Vagina (tissue), 2 donors: Measurements from ENCODE around the gene MPP4. TPM values are rescaled to one million over a fixed set of nuclear protein-coding genes. Genes with fewer than 3 reads are reported as not detected.

Experiments used
- DNase-seq, 2 donors: peaks; one replicate each; pipeline ENCODE4 v3.0.0-alpha.2; 2017; ENCODE audit errors: extremely low spot score in 2 of 2
- H3K27ac ChIP-seq: fragments of 200-600 bp; sonication (generic); one replicate; pipeline ENCODE4 v1.5.1; 2019
- H3K27me3 ChIP-seq: fragments of 200-600 bp; sonication (generic); one replicate; pipeline ENCODE4 v1.5.1; 2019
- H3K36me3 ChIP-seq, 2 donors: fragments of 200-600 bp; sonication (generic); one replicate each; pipeline ENCODE4 v1.5.1; 2017 to 2019
- H3K4me1 ChIP-seq: fragments of 200-600 bp; sonication (generic); one replicate; pipeline ENCODE4 v1.5.1; 2019
- H3K4me3 ChIP-seq, 2 donors: fragments of 200-600 bp; sonication (generic); 1 replicate in 1 of 2; 2 replicates in 1 of 2; pipeline ENCODE4 v1.5.1; 2016 to 2019
- H3K9me3 ChIP-seq: fragments of 200-600 bp; sonication (generic); one replicate; pipeline ENCODE4 v1.5.1; 2019
- CTCF ChIP-seq, 3 experiments: fragments of 450-650 bp in 2 of 3; fragments of 200-600 bp in 1 of 3; sonication (generic) in 1 of 3; IDR thresholded peaks; one replicate each; pipeline ENCODE4 v1.5.1; 2017 to 2019; ENCODE audit warnings: antibody characterized with exemption in 3 of 3, mild to moderate bottlenecking in 2 of 3, moderate library complexity in 2 of 3
- POLR2A ChIP-seq, 2 donors: fragments of 450-650 bp; IDR thresholded peaks; one replicate each; pipeline ENCODE4 v1.6.1; 2017; ENCODE audit warnings: antibody characterized with exemption in 2 of 2, mild to moderate bottlenecking in 2 of 2, moderate library complexity in 2 of 2
- POLR2AphosphoS5 ChIP-seq, 2 donors: sonication (generic); formaldehyde crosslinking; IDR thresholded peaks; one replicate each; pipeline ENCODE4 v1.9.0; 2017; ENCODE audit warnings: antibody characterized with exemption in 2 of 2, mild to moderate bottlenecking in 2 of 2, low read depth in 1 of 2; ENCODE audit not compliant: insufficient read depth in 1 of 2
- intact Hi-C: fragments of 100-400 bp; cut with DNase I; formaldehyde crosslinking; loops from one replicate; pipeline ENCODE4 v1.15.1; 2023
- small RNA-seq: library from RNA; depleted of rRNA; stranded (forward); fragments of <200 nt; gene quantifications from one replicate; pipeline ENCODE3, GENCODE V24; 2016
- total RNA-seq: library from RNA; depleted of rRNA; stranded (reverse); fragments of >200 nt; gene quantifications from one replicate; pipeline ENCODE4 v1.2.3, GENCODE V29; 2016

MPP4 gene
- total RNA-seq, 1 donor from 2014 or later, result 0.74 TPM

- no peak overlapping the region for H3K4me3 ChIP-seq
- intact Hi-C loops, result no loop called here
- no peak overlapping the region for H3K27ac ChIP-seq
- TF ChIP-seq POLR2A (IDR thresholded peaks at IDR 0.05) (no peak), POLR2AphosphoS5 (IDR thresholded peaks at IDR 0.05; ENCODE audit: insufficient read depth in 1 of 2, low read depth in 1 of 2) (no peak), CTCF (IDR thresholded peaks at IDR 0.05) (no peak)
- H3K36me3 ChIP-seq, result no peaks in the 10 kb centered on the region
- DNase-seq, result no peak
- H3K27me3 ChIP-seq, result no peaks in the 10 kb centered on the region
- no peaks in the 10 kb centered on the region for H3K9me3 ChIP-seq
- H3K4me1 ChIP-seq, result no peaks in the 10 kb centered on the region
These were observed 90.9 kb downstream of the MPP4 start for GRCh38 chr2:201607568-201607967.

DNA sequence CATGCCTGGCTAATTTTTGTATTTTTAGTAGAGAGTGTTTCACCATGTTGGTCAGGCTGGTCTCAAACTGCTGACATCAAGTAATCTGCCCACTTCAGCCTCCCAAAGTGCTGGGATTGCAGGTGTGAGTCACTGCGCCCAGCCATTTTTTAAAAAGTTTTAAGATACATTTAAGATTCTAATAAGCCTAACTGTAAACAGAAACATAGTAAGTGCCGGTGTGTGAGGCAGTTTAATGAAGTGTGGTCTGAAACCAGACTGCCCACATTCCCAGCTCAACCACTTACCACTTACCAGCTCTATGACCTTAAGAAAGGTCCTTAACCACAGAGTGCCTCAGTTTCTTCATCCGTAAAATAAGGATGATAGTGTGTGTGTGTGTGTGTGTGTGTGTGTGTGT, 97.5 kb downstream of the MPP4 start:
- Histone ChIP-seq H3K27ac (no peak overlapping the region), H3K9me3 (no peaks in the 10 kb centered on the region), H3K27me3 (no peaks in the 10 kb centered on the region), H3K4me1 (no peaks in the 10 kb centered on the region), H3K36me3 (no peaks in the 10 kb centered on the region), H3K4me3 (no peak overlapping the region)
- intact Hi-C loops, result no loop called here
- TF ChIP-seq POLR2A (IDR thresholded peaks at IDR 0.05), result no peak
- no peak for TF ChIP-seq POLR2AphosphoS5 (IDR thresholded peaks at IDR 0.05; ENCODE audit: insufficient read depth in 1 of 2, low read depth in 1 of 2)
- no peak for TF ChIP-seq CTCF (IDR thresholded peaks at IDR 0.05)
- no peak for DNase-seq

DNA sequence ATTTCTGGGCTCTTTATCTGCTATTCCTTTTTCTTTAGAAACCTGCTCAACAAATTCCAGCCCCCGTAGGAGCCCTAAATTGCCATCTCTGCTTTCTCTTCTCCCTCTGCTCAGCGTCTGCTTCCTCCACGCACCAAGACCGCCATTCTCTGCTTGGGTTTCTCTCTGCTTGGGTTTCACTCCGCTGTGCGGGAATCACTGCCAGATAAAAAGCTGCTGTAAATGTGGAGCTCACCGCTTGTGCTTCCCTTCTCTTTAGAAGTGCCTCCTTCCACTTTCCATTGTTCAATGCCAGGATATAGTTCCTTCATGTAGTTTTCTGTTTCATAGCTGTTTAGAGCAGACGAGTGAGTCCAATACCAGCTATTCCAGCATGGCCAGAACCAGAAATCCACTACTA, 101.0 kb downstream of the MPP4 start:
- no peaks in the 10 kb centered on the region for H3K36me3 ChIP-seq
- H3K4me1 ChIP-seq, result no peaks in the 10 kb centered on the region
- no peaks in the 10 kb centered on the region for H3K9me3 ChIP-seq
- H3K27me3 ChIP-seq, result no peaks in the 10 kb centered on the region
- H3K4me3 ChIP-seq, result no peak overlapping the region
- TF ChIP-seq POLR2AphosphoS5 (IDR thresholded peaks at IDR 0.05; ENCODE audit: insufficient read depth in 1 of 2, low read depth in 1 of 2) (no peak), POLR2A (IDR thresholded peaks at IDR 0.05) (no peak), CTCF (IDR thresholded peaks at IDR 0.05) (no peak)
- H3K27ac ChIP-seq, result no peak overlapping the region
- intact Hi-C loops, result no loop called here
- DNase-seq, result no peak

Small RNAs within 50 kb of the gene (small RNA-seq; reads per million reads assigned to genes)
- not detected for gene RNU6-651P

Other genes starting within 250 kb of the MPP4 start
- 25.8 TPM for gene TRAK2, start 247.2 kb downstream of the MPP4 start, total RNA-seq
- gene STRADB, start 246.9 kb downstream of the MPP4 start, total RNA-seq, result 9.6 TPM
- 29.5 TPM for gene TMEM237, start 55.1 kb downstream of the MPP4 start, total RNA-seq
- gene ALS2, start 82.3 kb upstream of the MPP4 start, total RNA-seq, result 9.3 TPM
- gene CDK15, start 107.9 kb upstream of the MPP4 start, total RNA-seq, result not detected